ENCODE measurements around the gene MYH11. TPM values are rescaled to one million over a fixed set of nuclear protein-coding genes. Genes with fewer than 3 reads are reported as not detected.
A peak's percentile ranks its signal among the peaks of the same experiment; 100 is the strongest.

Gene MYH11
- total RNA-seq, 1 donor from 2014 or later: 14.0 TPM

DNA sequence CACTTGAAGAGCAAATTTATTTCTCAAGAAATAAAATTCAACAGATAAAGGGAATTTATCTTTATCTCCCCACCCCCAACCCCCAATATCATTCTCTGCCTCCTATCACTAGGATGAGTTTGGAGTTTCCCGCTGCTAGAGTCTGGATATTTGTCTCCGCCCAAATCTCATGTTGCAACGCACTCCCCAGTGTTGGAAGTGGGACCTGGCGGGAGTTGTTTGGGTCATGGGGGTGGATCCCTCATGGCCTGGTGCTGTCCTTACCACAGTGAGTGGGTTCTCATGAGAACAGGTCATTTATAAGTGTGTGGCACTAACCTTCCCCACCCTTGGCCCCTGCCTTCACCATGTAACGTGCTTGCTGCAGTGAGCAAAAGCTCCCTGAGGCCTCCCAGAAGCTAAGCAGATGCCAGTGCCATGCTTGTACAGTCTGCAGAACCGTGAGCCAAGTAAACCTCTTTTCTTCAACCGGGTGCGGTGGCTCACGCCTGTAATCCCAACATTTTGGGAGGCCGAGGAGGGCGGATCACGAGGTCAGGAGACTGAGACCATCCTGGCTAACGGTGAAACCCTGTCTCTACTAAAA lies 25.1 kb upstream of the MYH11 start:
- ATAC-seq (ENCODE audit: poor library complexity): no peak
- intact Hi-C loops (cut with DNase I): no loop called here
- DNase-seq: no peak

DNA sequence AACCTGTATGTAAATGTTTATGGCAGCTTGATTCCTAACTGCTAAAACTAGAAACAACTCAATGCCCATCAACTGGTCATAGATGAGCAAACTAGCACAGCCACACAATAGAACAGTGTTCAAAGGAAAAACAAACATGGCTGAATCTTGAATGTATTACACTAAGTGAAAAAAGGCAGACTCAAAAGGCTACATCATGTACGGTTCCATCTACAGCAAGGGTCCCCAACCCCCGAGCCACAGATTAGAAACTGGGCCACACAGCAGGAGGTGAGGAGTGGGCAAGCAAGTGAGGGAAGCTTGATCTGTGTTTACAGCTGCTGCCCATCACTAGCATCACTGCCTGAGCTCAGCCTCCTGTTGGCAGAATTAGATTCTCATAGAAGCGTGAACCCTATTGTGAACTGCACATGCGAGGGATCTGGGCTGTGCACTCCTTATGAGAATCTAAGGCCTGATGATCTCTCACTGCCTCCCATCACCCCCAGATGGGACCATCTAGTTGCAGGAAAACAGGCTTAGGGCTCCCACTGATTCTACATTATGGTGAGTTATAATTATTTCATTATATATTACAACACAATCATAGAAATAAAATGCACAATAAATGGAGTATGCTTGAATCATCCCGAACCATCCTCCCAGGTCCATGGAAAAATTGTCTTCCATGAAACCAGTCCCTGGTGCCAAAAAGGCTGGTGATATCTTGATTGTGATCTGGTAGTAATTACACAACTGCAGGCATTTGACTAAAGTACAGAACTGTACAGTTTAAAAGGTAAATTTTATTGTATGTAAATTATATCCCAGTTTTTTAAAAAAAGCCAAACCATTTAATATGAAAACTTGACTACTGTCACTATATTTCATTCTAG lies 23.8 kb upstream of the MYH11 start:
- intact Hi-C loops (cut with DNase I): no loop called here
- ATAC-seq (ENCODE audit: poor library complexity) (no peak), DNase-seq (no peak)

DNA sequence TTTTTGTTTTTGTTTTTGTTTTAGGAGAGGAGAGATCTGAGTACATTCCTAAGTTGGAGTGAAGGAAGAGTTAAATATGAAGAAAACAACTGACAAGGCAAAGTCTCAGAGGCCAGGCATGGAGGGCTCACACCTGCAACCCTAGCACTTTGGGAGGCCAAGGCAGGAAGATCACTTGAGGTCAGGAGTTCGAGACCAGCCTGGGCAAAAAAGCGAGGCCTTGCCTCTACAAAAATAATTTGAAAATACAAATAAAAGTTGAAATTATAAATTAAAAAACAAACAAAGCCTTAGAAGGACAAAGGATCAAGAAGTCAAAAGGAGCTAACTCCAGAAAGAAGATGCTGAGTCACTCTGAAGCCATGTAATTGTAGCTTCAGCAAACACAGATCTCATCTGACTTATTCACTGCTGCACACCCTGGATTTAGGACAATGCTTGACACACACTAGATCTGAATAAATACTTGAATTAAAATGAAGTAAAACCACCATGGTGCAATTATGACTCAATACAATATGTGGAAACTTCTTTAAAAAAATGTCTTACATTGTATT lies 22.5 kb upstream of the MYH11 start:
- ATAC-seq (ENCODE audit: poor library complexity) (no peak), DNase-seq (no peak)
- intact Hi-C loops (cut with DNase I): loop anchor here (5.0 to 10.0 kb wide), 2 partner anchors 155 to 248 kb away; no protein-coding TSS in a partner anchor

DNA sequence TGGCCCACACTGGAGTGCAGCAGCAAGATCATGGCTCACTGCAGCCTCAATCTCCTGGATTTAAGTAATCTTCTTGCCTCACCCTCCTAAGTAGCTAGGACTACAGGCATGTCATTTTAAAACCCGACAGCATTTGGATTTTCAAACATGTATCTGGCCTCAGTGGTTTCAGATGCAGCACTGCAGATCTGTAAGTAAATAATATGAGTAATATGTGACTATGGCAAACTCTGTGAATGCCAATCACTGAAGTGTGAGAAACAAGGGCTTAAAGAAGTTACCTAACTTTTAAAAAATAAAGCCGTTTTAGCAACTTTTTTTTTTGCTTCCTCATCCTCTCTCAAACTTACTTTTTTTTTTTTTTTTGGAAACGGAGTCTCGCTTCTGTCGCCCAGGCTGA lies 19.7 kb upstream of the MYH11 start:
- intact Hi-C loops (cut with DNase I): loop anchor here (5.0 to 10.0 kb wide), 2 partner anchors 158 to 251 kb away; no protein-coding TSS in a partner anchor
- ATAC-seq (ENCODE audit: poor library complexity): no peak
- DNase-seq: no peak

DNA sequence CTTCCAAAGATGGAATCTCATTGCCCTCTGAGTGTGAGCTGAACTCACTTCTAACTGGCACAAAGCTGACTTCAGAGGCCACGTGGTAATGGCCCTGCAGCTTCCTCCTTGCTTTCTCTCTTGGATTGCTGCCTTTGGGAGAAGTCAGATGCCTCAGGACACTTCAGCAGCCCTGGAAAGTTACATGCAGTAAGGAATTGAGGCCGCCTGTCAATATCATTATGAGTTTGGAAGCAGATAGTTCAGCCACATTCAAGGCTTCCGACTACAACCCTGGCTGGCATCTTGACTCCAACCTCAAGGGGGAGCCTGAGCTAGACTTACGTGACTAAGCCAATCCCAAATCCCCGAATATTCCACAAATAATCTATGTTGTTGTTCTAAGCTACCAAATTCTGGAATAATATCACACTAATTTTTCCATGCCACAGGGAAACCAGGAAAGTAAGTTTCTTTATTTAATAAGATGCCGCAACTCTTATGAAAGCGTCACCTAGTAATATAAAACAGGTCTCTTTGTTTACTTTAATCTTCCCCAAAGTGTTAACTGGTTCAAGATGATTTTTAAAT lies 18.0 kb upstream of the MYH11 start:
- ATAC-seq (ENCODE audit: poor library complexity) (peak; percentile 90), DNase-seq (peak; percentile 51)
- intact Hi-C loops (cut with DNase I): loop anchor here (5.0 to 10.0 kb wide), 2 partner anchors 160 to 252 kb away; no protein-coding TSS in a partner anchor

DNA sequence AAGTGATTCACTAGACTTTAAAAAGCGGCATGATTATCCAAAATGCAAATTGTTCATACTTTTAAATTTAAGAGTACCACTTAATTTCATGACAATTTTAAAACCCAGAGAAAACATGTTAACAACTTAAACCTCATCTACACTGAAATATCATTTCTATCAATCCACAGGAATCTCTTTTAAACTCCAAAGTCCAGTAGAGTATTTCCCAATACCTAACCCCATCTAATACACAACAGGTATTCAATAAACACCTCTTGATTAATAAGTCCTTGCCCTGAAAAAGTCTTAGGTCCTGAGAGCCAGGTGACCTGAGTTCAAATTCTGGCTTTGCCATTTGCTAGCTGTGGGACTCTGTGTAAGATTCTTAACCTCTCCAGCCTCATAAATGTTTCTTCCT lies 16.9 kb upstream of the MYH11 start:
- ATAC-seq (ENCODE audit: poor library complexity) (no peak), DNase-seq (no peak)
- intact Hi-C loops (cut with DNase I): loop anchor here (10.0 kb wide), 1 partner anchor 161 kb away; no protein-coding TSS in a partner anchor

DNA sequence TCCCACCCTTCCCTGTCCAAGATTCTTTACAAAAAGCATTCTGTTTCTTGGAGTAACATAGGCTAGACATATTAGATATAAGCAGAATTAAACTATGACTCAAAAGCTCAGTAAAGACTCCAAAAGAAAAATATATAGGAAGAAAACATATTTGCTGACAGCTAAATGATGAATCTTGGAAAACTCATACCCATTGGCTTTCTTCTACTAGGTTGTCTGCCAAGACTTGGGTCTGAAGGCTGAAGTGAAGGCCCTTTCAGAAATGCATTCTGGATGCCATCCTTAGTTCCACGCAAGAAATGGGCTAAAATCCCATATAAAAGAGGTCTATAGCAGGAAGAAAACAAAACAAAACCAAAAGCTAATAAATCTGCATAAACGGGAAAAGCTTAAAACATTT lies 16.5 kb upstream of the MYH11 start:
- DNase-seq (no peak), ATAC-seq (ENCODE audit: poor library complexity) (no peak)
- intact Hi-C loops (cut with DNase I): loop anchor here (10.0 kb wide), 1 partner anchor 162 kb away; no protein-coding TSS in a partner anchor

DNA sequence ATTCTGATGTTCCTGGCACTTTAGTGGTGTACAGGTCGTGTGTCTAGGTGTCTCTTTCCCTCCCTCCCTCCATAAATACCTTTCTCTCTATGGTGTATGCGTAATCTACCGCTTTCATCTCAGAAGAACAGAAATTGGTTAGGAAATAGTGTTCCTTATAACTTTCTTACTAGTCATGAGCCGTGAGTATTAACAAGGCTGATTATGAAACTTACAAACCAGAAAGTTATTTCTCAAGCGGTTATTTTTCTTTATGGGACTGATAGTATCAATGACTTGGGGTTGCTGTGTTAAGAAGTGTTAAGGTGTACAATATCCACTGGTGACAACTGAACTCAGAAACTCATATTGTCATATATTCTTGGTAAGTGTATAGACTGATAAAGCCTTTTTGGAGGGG lies 13.2 kb upstream of the MYH11 start:
- ATAC-seq (ENCODE audit: poor library complexity) (no peak), DNase-seq (no peak)
- intact Hi-C loops (cut with DNase I): loop anchor here (10.0 kb wide), 1 partner anchor 165 kb away; no protein-coding TSS in a partner anchor

DNA sequence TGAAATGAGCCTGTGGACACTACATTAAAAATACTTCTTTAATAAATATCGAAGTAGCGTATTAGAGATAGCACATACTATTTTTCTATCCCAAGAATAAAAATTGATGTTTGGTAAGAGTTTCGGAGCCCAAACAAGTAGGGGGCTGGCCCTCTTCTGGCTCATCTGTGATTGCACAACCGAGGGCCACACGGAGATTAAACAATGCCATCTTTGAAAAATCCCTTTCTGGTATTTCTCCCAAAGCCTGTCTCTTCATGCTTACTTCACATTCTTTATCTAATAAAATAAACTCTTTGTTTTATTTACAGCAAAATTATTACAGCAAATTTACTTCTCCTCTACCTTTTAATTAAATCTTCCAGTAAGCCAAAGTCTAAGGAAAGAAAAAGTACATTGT lies 9.6 kb upstream of the MYH11 start:
- DNase-seq: no peak
- no peak for ATAC-seq (ENCODE audit: poor library complexity)
- intact Hi-C loops (cut with DNase I): no loop called here

DNA sequence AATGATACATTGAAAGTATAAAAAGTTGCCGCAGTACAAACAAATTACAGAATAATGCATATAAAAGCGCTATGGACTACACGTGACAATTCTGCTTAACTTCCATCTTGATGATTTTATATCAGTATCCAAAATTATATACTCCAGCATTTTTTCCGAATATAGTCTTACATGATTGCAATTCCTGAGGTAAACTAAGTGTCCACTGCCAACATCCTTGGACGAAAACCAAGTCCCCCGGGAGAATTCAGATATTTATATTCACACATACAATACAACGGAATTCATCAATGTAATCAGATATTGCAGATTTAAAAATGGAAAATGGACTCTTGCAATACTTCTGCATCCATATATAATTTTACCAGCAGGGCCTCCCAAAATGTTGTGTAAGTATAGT lies 8.9 kb upstream of the MYH11 start:
- ATAC-seq (ENCODE audit: poor library complexity) (no peak), DNase-seq (no peak)
- intact Hi-C loops (cut with DNase I): no loop called here

DNA sequence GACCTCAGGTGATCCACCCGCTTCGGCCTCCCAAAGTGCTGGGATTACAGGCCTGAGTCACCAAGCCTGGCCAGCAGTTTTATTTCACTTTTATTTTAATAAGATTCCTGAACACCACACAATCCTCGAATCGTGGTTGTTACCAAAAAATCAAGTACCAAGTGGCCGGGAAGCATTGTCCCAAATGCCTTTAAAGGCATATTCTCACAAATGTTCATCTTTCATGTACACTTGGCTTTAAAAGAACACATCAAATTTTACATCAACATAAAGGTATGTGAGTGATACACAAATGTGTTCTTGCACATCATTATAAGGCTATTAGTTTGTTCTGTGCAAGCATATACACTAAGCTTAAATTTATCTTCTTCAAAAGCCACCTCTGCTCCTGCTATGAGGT lies 8.1 kb upstream of the MYH11 start:
- intact Hi-C loops (cut with DNase I): no loop called here
- DNase-seq: no peak
- no peak for ATAC-seq (ENCODE audit: poor library complexity)

DNA sequence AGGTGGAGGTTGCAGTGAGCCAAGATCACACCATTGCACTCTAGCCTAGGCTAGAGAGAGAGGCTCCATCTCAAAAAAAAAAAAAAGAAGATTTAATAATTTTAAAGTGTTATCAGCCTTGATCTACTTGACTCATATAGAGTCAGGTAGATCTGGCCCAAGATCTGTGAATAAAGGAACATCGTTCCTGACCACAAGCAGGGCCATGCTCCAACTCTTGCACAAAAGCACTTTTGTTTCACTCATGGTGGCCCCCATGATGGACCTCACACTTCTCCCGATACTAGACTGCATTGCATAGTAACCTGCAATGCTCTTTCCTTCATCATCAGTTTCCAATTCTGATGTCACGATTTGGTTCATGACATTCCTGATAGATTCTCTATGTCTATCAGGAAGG lies 5.2 kb upstream of the MYH11 start:
- ATAC-seq (ENCODE audit: poor library complexity) (no peak), DNase-seq (no peak)
- intact Hi-C loops (cut with DNase I): no loop called here

DNA sequence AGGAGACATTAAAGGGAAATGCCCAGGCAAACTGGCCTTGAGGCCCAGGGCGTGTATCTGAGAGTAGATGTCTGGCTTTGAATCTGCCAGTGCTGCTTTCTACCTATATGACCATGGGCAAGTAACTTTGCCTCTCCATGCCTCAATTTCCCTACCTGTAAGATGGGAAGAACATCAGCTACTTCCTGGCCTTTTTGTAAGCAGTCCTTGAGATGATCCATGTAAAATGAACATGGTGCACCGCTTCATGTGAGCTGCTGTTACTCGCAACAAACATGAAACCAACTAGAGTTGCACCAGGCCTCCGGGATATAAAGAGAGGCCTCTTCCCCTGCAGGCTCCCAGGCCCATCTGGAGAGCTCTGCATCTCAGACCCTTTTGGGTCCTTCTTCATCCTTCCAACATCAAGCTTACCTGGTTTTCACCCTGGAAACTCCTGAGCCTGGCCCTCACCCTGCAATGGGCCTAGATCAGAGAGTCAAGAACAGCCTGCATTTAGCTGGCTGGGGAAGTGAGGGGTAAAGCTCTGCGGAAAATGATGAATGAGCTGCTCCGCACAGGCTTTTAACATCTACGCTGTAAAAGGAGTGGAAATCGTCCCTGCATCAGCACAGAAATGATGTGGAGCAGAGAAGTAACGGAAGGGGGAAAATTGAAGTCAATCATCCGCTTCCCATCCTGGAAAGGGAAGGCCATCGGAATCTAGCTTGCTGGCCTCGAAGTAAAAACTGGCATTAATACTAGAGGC lies 2.3 kb upstream of the MYH11 start:
- no peak for DNase-seq
- no peak for ATAC-seq (ENCODE audit: poor library complexity)
- intact Hi-C loops (cut with DNase I): no loop called here

DNA sequence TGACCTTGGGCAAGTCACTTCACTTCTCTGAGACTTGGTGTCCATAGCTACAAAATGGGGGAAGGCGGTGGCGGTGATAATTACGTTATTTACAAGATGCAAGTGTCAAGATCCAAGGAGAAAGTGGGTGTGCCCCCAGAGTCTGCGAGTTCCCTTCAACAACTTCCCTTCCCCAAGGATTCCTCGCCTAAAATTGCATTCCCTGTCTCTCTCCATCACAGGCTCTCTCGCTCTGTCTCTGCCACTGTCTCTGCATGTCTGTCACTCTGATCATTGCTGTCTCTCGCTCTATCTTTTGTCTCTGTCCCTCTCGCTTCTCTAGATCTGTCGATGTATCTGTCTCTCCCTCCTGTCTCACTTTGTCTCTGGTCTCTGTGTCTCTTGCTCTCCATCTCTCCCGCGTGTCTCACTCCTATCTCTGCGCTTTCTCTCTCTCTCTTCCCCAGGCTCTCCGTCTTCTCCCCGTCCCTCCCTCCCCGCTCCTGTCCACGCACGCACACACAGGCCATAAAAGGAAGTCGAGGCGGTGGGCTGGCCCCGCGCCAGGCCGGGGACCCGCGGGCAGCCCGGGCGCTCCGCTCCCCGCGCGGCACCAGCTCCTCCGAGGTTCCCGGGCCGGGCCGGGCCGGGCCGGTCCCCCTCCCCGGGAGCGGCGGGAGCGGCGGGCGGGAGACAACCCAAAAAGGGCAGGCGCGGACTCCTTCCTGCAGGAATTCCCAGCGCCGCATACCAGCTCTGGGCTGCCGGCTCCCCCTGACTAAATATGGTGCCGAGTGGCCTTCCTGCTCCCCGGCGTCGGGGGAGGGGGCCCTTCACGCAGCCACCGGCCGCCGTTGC lies 1.1 kb upstream of the MYH11 start:
- ATAC-seq (ENCODE audit: poor library complexity) (peak; percentile 78), DNase-seq (peak; percentile 61)
- intact Hi-C loops (cut with DNase I): no loop called here

DNA sequence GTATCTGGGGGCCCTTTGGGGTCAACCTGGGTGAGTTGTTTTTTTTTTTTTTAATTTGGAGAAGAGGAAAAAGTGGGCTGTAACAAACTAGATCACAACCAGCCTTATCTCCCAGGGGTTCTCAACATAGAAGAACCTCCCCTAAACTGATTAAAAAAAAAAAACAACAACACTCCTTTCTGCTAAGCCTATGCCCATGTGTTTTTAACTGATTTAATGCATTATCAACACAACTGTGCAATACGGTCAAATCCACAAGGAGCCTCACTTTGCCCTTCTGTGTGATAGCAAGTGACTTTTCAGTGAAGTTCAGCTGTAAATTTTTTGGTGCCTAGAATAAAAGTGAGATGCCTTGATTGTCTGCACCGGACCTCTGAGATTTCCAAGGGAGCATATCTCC lies 646 bp downstream of the MYH11 start:
- ATAC-seq (ENCODE audit: poor library complexity) (no peak), DNase-seq (no peak)
- intact Hi-C loops (cut with DNase I): no loop called here

DNA sequence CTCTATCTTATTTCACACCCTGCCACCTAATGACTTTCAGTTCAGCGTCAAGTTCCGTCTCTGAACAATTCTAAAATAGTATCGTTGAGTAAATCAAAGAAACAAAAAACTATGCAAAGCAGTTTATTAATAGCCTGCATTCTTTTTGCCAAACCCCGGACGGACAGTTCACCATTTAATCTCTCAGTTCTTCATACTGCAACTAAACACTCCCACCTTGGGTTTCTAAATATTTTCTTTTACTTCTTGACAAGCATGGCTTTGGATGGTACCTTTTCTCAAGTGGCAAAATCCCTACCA lies 1.2 kb downstream of the MYH11 start:
- ATAC-seq (ENCODE audit: poor library complexity) (no peak), DNase-seq (no peak)
- intact Hi-C loops (cut with DNase I): no loop called here

DNA sequence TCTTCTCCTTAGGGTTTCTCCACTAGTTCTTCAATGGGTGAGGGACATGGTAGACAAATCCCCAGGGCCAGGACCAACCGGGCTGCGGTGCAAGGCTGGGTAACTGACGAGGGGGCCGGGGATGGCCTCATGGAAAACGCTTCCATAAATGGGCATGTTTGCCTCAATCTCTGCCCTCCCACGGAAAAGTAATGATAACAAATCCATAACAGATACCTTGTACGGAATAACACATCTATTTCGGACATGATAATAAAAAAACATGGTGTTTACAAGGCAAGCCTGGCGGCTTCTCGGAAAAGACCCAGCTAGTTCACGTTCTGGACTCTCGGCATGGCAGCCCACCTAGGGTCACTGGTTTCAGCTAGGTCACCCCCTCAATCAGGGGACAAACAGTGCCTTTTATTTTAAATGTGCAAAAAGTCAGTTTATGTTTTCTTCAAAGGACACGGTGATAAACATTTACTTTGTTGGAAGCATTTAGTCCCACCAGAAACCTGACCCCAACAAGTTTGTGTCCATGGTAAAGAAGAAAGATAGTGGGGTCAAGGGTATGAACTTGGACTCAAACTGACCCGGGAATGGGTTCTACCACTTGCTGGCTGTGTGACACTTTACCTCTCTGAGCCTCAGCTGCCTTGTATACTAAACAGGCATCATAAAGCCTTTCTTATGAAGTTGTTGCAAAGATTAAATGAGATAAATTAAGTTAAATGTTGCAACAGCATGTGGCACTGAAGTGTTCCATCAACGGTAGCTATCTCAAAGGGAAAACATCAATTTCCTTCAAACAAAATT lies 1.7 kb downstream of the MYH11 start:
- intact Hi-C loops (cut with DNase I): no loop called here

More for the DNA sequence above, 1.7 kb downstream of the MYH11 start:
- ATAC-seq (ENCODE audit: poor library complexity) (no peak), DNase-seq (no peak)
